ENCODE measurements around the gene SMIM1. TPM values are rescaled to one million over a fixed set of nuclear protein-coding genes. Genes with fewer than 3 reads are reported as not detected.

The SMIM1 gene
- total and polyA plus RNA-seq, 9 of the 15 experiments (the other 6 are each of a cell fraction or from before 2014, with no cell fraction given), result 2.3 to 125 (median 24.3) TPM

DNA sequence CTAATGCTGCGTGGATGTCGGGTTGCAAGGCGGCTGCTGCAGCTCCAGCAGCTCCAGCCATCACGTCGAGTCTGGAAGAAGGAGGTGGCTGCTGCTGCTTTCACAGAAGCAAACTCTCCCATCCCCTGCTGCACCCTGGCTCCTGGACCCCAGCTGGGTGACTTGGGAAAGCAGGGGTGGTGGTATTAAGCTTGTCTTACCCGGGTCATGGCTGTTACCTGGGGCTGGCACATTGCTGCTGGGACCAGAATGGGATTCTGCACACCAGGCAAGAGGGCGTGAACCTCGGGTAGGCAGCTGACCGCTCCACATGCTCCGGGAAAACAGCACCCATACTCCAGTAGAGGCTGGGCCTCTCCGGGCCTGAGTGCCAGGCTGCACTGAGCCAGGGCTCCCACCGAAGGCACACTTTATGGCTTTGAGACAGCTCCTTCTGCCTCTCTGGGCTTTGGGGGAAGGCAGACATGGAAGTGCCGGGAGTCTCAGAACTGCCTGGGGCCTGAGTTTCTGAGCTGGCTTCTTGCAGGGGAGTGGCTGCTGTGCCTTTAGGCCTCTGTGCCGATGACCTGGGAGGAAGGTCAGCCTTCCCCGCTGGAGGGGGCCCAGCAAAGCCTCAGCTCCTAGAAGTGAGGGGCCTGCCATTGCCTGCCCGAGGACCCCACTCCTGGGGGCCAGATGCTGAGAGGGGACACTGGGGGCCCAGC, 1.2 kb downstream of the SMIM1 start (continued):
- TF ChIP-seq, protein P1, sequence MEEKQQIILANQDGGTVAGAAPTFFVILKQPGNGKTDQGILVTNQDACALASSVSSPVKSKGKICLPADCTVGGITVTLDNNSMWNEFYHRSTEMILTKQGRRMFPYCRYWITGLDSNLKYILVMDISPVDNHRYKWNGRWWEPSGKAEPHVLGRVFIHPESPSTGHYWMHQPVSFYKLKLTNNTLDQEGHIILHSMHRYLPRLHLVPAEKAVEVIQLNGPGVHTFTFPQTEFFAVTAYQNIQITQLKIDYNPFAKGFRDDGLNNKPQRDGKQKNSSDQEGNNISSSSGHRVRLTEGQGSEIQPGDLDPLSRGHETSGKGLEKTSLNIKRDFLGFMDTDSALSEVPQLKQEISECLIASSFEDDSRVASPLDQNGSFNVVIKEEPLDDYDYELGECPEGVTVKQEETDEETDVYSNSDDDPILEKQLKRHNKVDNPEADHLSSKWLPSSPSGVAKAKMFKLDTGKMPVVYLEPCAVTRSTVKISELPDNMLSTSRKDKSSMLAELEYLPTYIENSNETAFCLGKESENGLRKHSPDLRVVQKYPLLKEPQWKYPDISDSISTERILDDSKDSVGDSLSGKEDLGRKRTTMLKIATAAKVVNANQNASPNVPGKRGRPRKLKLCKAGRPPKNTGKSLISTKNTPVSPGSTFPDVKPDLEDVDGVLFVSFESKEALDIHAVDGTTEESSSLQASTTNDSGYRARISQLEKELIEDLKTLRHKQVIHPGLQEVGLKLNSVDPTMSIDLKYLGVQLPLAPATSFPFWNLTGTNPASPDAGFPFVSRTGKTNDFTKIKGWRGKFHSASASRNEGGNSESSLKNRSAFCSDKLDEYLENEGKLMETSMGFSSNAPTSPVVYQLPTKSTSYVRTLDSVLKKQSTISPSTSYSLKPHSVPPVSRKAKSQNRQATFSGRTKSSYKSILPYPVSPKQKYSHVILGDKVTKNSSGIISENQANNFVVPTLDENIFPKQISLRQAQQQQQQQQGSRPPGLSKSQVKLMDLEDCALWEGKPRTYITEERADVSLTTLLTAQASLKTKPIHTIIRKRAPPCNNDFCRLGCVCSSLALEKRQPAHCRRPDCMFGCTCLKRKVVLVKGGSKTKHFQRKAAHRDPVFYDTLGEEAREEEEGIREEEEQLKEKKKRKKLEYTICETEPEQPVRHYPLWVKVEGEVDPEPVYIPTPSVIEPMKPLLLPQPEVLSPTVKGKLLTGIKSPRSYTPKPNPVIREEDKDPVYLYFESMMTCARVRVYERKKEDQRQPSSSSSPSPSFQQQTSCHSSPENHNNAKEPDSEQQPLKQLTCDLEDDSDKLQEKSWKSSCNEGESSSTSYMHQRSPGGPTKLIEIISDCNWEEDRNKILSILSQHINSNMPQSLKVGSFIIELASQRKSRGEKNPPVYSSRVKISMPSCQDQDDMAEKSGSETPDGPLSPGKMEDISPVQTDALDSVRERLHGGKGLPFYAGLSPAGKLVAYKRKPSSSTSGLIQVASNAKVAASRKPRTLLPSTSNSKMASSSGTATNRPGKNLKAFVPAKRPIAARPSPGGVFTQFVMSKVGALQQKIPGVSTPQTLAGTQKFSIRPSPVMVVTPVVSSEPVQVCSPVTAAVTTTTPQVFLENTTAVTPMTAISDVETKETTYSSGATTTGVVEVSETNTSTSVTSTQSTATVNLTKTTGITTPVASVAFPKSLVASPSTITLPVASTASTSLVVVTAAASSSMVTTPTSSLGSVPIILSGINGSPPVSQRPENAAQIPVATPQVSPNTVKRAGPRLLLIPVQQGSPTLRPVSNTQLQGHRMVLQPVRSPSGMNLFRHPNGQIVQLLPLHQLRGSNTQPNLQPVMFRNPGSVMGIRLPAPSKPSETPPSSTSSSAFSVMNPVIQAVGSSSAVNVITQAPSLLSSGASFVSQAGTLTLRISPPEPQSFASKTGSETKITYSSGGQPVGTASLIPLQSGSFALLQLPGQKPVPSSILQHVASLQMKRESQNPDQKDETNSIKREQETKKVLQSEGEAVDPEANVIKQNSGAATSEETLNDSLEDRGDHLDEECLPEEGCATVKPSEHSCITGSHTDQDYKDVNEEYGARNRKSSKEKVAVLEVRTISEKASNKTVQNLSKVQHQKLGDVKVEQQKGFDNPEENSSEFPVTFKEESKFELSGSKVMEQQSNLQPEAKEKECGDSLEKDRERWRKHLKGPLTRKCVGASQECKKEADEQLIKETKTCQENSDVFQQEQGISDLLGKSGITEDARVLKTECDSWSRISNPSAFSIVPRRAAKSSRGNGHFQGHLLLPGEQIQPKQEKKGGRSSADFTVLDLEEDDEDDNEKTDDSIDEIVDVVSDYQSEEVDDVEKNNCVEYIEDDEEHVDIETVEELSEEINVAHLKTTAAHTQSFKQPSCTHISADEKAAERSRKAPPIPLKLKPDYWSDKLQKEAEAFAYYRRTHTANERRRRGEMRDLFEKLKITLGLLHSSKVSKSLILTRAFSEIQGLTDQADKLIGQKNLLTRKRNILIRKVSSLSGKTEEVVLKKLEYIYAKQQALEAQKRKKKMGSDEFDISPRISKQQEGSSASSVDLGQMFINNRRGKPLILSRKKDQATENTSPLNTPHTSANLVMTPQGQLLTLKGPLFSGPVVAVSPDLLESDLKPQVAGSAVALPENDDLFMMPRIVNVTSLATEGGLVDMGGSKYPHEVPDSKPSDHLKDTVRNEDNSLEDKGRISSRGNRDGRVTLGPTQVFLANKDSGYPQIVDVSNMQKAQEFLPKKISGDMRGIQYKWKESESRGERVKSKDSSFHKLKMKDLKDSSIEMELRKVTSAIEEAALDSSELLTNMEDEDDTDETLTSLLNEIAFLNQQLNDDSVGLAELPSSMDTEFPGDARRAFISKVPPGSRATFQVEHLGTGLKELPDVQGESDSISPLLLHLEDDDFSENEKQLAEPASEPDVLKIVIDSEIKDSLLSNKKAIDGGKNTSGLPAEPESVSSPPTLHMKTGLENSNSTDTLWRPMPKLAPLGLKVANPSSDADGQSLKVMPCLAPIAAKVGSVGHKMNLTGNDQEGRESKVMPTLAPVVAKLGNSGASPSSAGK (IDR thresholded peaks at IDR 0.05), result peak; percentile 81
- TF ChIP-seq SMAD2 (IDR thresholded peaks at IDR 0.05; ENCODE audit: low read depth, low read length) (no peak), CCNT2 (IDR thresholded peaks at IDR 0.05; ENCODE audit: borderline replicate concordance, extremely low read depth, insufficient read length, low read depth, low read length) (no peak), ZNF41 (CRISPR knock-in tag; conservative IDR thresholded peaks at IDR 0.05) (no peak), ILK (tag; IDR thresholded peaks at IDR 0.05; ENCODE audit: borderline replicate concordance, low read depth) (no peak), ZNF140 (CRISPR knock-in tag; IDR thresholded peaks at IDR 0.05) (no peak), FOXK1 (CRISPR knock-in tag; IDR thresholded peaks at IDR 0.05; ENCODE audit: borderline replicate concordance) (no peak)
- TF ChIP-seq, protein P2, sequence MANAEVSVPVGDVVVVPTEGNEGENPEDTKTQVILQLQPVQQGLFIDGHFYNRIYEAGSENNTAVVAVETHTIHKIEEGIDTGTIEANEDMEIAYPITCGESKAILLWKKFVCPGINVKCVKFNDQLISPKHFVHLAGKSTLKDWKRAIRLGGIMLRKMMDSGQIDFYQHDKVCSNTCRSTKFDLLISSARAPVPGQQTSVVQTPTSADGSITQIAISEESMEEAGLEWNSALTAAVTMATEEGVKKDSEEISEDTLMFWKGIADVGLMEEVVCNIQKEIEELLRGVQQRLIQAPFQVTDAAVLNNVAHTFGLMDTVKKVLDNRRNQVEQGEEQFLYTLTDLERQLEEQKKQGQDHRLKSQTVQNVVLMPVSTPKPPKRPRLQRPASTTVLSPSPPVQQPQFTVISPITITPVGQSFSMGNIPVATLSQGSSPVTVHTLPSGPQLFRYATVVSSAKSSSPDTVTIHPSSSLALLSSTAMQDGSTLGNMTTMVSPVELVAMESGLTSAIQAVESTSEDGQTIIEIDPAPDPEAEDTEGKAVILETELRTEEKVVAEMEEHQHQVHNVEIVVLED (CRISPR knock-in tag; IDR thresholded peaks at IDR 0.05), result no peak
- TF ChIP-seq, protein P3, sequence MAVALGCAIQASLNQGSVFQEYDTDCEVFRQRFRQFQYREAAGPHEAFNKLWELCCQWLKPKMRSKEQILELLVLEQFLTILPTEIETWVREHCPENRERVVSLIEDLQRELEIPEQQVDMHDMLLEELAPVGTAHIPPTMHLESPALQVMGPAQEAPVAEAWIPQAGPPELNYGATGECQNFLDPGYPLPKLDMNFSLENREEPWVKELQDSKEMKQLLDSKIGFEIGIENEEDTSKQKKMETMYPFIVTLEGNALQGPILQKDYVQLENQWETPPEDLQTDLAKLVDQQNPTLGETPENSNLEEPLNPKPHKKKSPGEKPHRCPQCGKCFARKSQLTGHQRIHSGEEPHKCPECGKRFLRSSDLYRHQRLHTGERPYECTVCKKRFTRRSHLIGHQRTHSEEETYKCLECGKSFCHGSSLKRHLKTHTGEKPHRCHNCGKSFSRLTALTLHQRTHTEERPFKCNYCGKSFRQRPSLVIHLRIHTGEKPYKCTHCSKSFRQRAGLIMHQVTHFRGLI (CRISPR knock-in tag; IDR thresholded peaks at IDR 0.05), result no peak
- TF ChIP-seq, protein P4, sequence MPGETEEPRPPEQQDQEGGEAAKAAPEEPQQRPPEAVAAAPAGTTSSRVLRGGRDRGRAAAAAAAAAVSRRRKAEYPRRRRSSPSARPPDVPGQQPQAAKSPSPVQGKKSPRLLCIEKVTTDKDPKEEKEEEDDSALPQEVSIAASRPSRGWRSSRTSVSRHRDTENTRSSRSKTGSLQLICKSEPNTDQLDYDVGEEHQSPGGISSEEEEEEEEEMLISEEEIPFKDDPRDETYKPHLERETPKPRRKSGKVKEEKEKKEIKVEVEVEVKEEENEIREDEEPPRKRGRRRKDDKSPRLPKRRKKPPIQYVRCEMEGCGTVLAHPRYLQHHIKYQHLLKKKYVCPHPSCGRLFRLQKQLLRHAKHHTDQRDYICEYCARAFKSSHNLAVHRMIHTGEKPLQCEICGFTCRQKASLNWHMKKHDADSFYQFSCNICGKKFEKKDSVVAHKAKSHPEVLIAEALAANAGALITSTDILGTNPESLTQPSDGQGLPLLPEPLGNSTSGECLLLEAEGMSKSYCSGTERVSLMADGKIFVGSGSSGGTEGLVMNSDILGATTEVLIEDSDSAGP (CRISPR knock-in tag; IDR thresholded peaks at IDR 0.05), result no peak
